ENCODE measurements around the gene COL15A1.

Gene COL15A1

DNA sequence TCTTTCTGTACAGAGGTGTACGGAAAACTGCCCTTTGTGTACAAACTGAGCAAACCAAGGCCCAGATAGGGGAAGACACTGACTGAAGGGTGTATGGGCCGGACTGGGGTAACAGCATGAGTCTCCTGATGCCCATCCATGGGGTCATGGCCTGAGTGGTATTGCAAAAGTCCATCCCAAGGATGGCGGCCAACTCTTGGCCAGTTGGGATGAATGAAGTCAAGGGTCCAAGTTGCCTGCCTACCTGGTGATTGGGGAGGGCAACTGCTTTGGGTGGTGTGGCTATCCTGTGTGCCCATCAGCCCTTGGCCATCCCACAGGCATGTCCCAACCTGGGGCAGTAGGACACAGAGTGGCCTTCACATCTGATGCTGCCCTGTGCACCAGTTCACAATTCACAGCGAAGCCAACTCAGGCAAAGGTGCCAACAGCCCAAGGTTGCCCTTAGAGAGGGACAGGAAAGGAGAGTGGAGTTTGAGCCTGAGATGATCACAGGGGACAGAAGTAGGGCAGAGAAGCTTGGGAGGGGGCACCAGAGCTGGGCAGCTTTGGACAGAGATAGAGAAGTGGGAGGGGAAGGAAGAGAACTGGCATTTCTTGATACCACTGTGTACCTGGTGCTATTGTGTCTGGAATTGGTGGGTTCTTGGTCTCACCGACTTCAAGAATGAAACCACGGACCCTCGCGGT, 46.6 kb downstream of the COL15A1 start:
- TF ChIP-seq, protein P1, sequence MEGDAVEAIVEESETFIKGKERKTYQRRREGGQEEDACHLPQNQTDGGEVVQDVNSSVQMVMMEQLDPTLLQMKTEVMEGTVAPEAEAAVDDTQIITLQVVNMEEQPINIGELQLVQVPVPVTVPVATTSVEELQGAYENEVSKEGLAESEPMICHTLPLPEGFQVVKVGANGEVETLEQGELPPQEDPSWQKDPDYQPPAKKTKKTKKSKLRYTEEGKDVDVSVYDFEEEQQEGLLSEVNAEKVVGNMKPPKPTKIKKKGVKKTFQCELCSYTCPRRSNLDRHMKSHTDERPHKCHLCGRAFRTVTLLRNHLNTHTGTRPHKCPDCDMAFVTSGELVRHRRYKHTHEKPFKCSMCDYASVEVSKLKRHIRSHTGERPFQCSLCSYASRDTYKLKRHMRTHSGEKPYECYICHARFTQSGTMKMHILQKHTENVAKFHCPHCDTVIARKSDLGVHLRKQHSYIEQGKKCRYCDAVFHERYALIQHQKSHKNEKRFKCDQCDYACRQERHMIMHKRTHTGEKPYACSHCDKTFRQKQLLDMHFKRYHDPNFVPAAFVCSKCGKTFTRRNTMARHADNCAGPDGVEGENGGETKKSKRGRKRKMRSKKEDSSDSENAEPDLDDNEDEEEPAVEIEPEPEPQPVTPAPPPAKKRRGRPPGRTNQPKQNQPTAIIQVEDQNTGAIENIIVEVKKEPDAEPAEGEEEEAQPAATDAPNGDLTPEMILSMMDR (IDR thresholded peaks at IDR 0.05; ENCODE audit: borderline replicate concordance, insufficient read depth, low read depth, low read length): no peak
- H3K4me3 ChIP-seq (ENCODE audit: low read depth, low read length): no peak overlapping the region

- H3K4me3 ChIP-seq (ENCODE audit: low read depth, low read length): no peak overlapping the region
- TF ChIP-seq, protein P1 (IDR thresholded peaks at IDR 0.05; ENCODE audit: borderline replicate concordance, insufficient read depth, low read depth, low read length): no peak
Measured at GRCh38 chr9:98992107-98992884, 48.6 kb downstream of the COL15A1 start.

GRCh38 chr9:98992885-98993569, 49.3 kb downstream of the COL15A1 start:
- H3K4me3 ChIP-seq (ENCODE audit: low read depth, low read length): no peak overlapping the region
- TF ChIP-seq, protein P1 (IDR thresholded peaks at IDR 0.05; ENCODE audit: borderline replicate concordance, insufficient read depth, low read depth, low read length): no peak

DNA sequence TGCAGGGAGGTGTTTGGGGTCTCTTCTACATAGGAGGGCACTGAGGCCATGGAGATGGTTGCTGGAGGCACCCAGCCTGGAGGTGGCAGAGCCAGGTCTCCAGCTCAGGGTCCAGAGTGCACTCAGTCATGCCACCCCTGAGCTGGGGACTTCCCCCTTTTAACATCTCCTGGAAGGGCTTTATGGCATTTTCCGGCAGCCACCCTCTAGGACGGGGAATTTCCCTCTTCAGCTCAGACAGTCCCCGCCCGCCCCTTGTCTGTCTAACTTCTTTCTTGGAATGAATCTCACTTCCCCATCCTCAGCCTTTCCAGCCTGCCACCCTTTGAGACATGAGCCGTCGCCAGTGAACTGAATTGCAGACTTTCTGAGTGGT, 49.9 kb downstream of the COL15A1 start:
- H3K4me3 ChIP-seq (ENCODE audit: low read depth, low read length): no peak overlapping the region
- TF ChIP-seq, protein P1 (IDR thresholded peaks at IDR 0.05; ENCODE audit: borderline replicate concordance, insufficient read depth, low read depth, low read length): no peak

DNA sequence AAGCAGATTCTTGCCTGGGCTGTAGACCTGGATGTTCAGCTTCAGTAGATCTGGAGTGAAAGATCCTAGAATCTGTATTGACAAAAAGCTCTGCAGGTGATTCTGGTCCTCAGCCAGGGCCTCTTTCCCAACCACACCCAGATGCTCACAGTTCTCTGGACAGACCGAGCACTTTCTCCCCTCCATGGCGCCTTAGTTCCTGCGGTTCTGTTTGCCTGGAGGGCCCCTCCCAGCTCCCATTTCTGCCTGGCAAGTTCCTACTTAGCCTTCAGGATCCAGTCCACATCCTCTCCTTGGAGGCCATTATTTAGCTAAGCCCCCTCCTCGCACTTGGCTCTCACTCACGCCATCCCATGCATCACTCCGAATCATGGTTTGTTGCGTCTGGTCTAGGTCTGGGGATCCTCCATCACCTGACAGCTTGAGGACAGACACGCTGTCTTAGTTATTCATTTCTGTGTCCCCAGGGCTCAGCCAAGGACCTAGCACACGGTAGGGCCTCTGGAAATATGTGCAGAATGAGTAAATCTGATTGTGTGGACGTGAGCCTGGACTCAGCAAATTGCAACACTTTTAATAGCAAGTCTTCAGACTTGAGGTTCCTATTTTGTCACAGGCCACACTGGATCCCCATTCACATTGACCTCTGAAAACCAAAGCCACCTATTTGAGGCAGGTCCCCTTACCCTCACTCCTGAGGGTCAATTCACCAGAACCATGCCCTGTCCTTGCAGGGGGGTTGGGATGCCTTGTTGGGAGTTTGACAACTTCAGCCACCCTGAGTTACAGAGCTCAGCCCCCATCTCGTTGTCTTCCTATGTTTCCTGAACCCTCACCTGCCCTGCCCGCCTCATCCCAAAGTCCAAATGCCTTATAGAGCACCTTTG, 50.7 kb downstream of the COL15A1 start:
- TF ChIP-seq, protein P1 (IDR thresholded peaks at IDR 0.05; ENCODE audit: borderline replicate concordance, insufficient read depth, low read depth, low read length): no peak
- no peak overlapping the region for H3K4me3 ChIP-seq (ENCODE audit: low read depth, low read length)

DNA sequence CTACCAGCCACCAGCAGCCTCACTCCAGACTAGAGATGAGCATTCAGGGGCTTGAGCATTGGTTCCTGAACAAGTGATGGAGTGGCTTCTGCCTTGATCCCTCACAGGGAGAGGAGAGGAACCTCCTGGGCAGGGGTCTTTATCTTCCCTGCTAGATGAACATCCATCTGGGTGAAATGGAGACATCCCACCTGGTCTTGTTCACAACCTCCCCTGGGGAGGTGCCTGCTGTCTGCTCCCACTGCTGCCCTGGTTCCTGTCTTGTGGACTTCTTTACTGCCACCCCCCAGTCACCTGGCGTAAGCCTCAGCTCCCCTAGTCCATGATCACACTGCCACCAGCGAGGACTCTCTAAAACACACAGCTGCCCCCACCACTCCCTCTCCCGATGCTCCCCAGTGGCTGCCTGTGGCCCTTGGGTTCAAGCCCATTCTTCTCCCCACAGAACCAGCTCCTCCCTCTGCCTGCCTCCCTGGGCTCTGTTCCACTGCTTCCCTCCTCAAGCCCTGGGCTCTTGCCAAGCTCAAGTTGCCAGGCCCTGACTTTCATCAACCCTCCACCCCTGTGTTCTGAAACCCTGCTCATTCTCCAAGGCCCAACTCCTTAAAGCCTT, 51.5 kb downstream of the COL15A1 start:
- H3K4me3 ChIP-seq (ENCODE audit: low read depth, low read length): no peak overlapping the region
- TF ChIP-seq, protein P1 (IDR thresholded peaks at IDR 0.05; ENCODE audit: borderline replicate concordance, insufficient read depth, low read depth, low read length): no peak
